PC-3 (cell line): ENCODE measurements around the gene CACNA1C. TPM values are rescaled to one million over a fixed set of nuclear protein-coding genes. Genes with fewer than 3 reads are reported as not detected.

Experiments
- ATAC-seq: fragments of 200-7000 bp; cut with Tn5 transposase; 2 replicates; pipeline ENCODE4 v1.9.1; 2020; ENCODE audit warnings: mild to moderate bottlenecking, moderate library complexity
- BruUV-seq: library from RNA; stranded (reverse); fragments of 400-500 nt; replicated peaks from 2 replicates; lab custom pipeline; 2021; lab: Mats Ljungman, UMichigan
- CTCF ChIA-PET: fragments of 300-600 bp; sonication (Branson Sonifier 250); formaldehyde crosslinking; loops from one replicate; lab custom pipeline; 2022; ENCODE audit warnings: antibody characterized with exemption; lab: Charles Lee
- POLR2A ChIA-PET: fragments of 300-600 bp; sonication (Branson Sonifier 250); formaldehyde crosslinking; loops from one replicate; lab custom pipeline; 2022; ENCODE audit warnings: antibody characterized with exemption; ENCODE audit not compliant: unreplicated experiment; lab: Charles Lee
- DNase-seq: peaks from one replicate; pipeline ENCODE4 v3.0.0-alpha.2; 2015
- H2AFZ ChIP-seq: fragments of 300-600 bp; sonication (generic); 2 replicates; pipeline ENCODE4 v1.6.0; 2016; ENCODE audit warnings: antibody characterized with exemption, low read length
- H3F3A ChIP-seq: fragments of 300-600 bp; sonication (generic); one replicate; pipeline ENCODE4 v1.6.0; 2017; ENCODE audit warnings: antibody characterized with exemption, low read length, control low read depth, mild to moderate bottlenecking; ENCODE audit not compliant: unreplicated experiment
- H3K27ac ChIP-seq: fragments of 300-600 bp; sonication (generic); 2 replicates; pipeline ENCODE4 v1.5.1; 2016; ENCODE audit warnings: mild to moderate bottlenecking, low read length
- H3K27me3 ChIP-seq: fragments of 300-600 bp; sonication (generic); 2 replicates; pipeline ENCODE4 v1.6.1; 2016; ENCODE audit warnings: low read length, mixed read lengths
- H3K36me3 ChIP-seq: fragments of 300-600 bp; sonication (generic); 2 replicates; pipeline ENCODE4 v1.6.1; 2016; ENCODE audit warnings: low read depth, mixed run types, low read length, mixed read lengths
- H3K4me1 ChIP-seq: fragments of 300-600 bp; sonication (generic); 2 replicates; pipeline ENCODE4 v1.5.1; 2016; ENCODE audit warnings: low read length; ENCODE audit not compliant: insufficient read depth
- H3K4me2 ChIP-seq: fragments of 300-600 bp; sonication (generic); 2 replicates; pipeline ENCODE4 v1.6.0; 2016; ENCODE audit warnings: low read length
- H3K4me3 ChIP-seq: fragments of 300-600 bp; sonication (generic); 2 replicates; pipeline ENCODE4 v1.5.1; 2016; ENCODE audit warnings: mild to moderate bottlenecking, low read length, mixed read lengths
- H3K79me2 ChIP-seq: fragments of 300-600 bp; sonication (generic); 2 replicates; pipeline ENCODE4 v1.6.1; 2017; ENCODE audit warnings: low read length, mixed read lengths
- H3K9ac ChIP-seq: fragments of 300-600 bp; sonication (generic); 2 replicates; pipeline ENCODE4 v1.6.0; 2016; ENCODE audit warnings: mild to moderate bottlenecking, low read length
- H3K9me2 ChIP-seq: fragments of 300-600 bp; sonication (generic); replicated peaks from 2 replicates; pipeline ENCODE4 v1.6.1; 2016; ENCODE audit warnings: mixed run types, low read length, mixed read lengths
- H3K9me3 ChIP-seq: fragments of 300-600 bp; sonication (generic); 2 replicates; pipeline ENCODE4 v1.6.1; 2016; ENCODE audit warnings: low read length, mixed read lengths
- H4K20me1 ChIP-seq: fragments of 300-600 bp; sonication (generic); 2 replicates; pipeline ENCODE4 v1.6.1; 2016; ENCODE audit warnings: low read length, mixed read lengths
- CTCF ChIP-seq: fragments of 300-600 bp; sonication (generic); conservative IDR thresholded peaks from 2 replicates; pipeline ENCODE4 v1.5.1; 2017; ENCODE audit warnings: antibody characterized with exemption, low read depth, mild to moderate bottlenecking, low read length
- EZH2 ChIP-seq: fragments of 300-600 bp; sonication (generic); IDR thresholded peaks from one replicate; pipeline ENCODE4 v1.6.1; 2017; ENCODE audit warnings: antibody characterized with exemption, mild to moderate bottlenecking, low read length; ENCODE audit not compliant: unreplicated experiment
- EZH2phosphoT487 ChIP-seq: fragments of 300-600 bp; sonication (generic); IDR thresholded peaks from 2 replicates; pipeline ENCODE4 v1.6.1; 2018; ENCODE audit warnings: mild to moderate bottlenecking, antibody characterized with exemption, low read length, borderline replicate concordance
- intact Hi-C: fragments of 100-400 bp; cut with micrococcal nuclease; formaldehyde crosslinking; loops from 2 replicates; pipeline ENCODE4 v1.9.0; 2023
- total RNA-seq: library from RNA; depleted of rRNA; stranded (reverse); fragments of >200 nt; gene quantifications from 2 replicates; pipeline ENCODE4 v1.2.3, GENCODE V29; 2014

The CACNA1C gene
- total RNA-seq, 1 experiment from 2014 or later: not detected

GRCh38 chr12:2256915-2257314 is 204.1 kb downstream of the CACNA1C start:
- ChIA-PET CTCF (no interaction called here), POLR2A (no interaction called here)
- no peak for TF ChIP-seq EZH2phosphoT487
- TF ChIP-seq CTCF: no peak
- TF ChIP-seq EZH2: no peak
- no peak overlapping the region for H3K4me3 ChIP-seq
- BruUV-seq: no TSS peak
- H3K4me2 ChIP-seq: no peak overlapping the region
- H3K79me2 ChIP-seq: no peaks in the 10 kb centered on the region
- H3K36me3 ChIP-seq: no peaks in the 10 kb centered on the region
- no peaks in the 10 kb centered on the region for H3K9me3 ChIP-seq
- no peak overlapping the region for H3K27ac ChIP-seq
- H3K27me3 ChIP-seq: peaks cover 26% of the 10 kb centered on the region
- intact Hi-C loops: no loop called here
- H2AFZ ChIP-seq: no peak overlapping the region
- no peaks in the 10 kb centered on the region for H4K20me1 ChIP-seq
- no peak overlapping the region for H3K9ac ChIP-seq
- no peaks in the 10 kb centered on the region for H3K4me1 ChIP-seq
- no peak for ATAC-seq
- no peak for DNase-seq
- H3K9me2 ChIP-seq: no peaks in the 10 kb centered on the region
- no peaks in the 10 kb centered on the region for H3F3A ChIP-seq

DNA sequence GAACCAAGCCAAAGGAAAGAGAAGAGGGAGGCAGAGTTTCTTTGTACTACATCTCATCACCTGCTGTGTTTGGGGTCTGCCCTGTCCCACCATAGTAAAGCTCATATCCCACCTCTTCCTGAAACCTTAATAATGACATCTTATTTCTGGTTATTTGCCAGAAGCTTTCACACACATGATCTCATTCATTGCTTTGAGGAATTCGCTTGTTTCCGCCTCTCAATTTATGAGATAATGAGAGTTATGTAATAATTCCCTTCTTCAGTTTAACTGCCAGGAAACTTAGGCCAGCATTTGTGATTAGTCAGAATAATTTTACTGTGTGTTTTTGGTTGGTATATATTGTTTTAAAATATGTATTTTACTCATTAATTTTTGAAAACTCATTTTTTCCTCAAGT is 205.2 kb downstream of the CACNA1C start:
- no peaks in the 10 kb centered on the region for H4K20me1 ChIP-seq
- ATAC-seq: no peak
- no peak overlapping the region for H2AFZ ChIP-seq
- no peak overlapping the region for H3K4me2 ChIP-seq
- no peak overlapping the region for H3K9ac ChIP-seq
- H3K27ac ChIP-seq: no peak overlapping the region
- no peaks in the 10 kb centered on the region for H3K4me1 ChIP-seq
- H3K79me2 ChIP-seq: no peaks in the 10 kb centered on the region
- no TSS peak for BruUV-seq
- CTCF ChIA-PET: no interaction called here
- no peaks in the 10 kb centered on the region for H3K9me3 ChIP-seq
- no peak for DNase-seq
- peaks cover 18% of the 10 kb centered on the region for H3K27me3 ChIP-seq
- intact Hi-C loops: no loop called here
- H3K9me2 ChIP-seq: no peaks in the 10 kb centered on the region
- TF ChIP-seq EZH2phosphoT487 (no peak), EZH2 (no peak), CTCF (no peak)
- no peak overlapping the region for H3K4me3 ChIP-seq
- POLR2A ChIA-PET: no interaction called here
- no peaks in the 10 kb centered on the region for H3K36me3 ChIP-seq
- H3F3A ChIP-seq: no peaks in the 10 kb centered on the region

DNA sequence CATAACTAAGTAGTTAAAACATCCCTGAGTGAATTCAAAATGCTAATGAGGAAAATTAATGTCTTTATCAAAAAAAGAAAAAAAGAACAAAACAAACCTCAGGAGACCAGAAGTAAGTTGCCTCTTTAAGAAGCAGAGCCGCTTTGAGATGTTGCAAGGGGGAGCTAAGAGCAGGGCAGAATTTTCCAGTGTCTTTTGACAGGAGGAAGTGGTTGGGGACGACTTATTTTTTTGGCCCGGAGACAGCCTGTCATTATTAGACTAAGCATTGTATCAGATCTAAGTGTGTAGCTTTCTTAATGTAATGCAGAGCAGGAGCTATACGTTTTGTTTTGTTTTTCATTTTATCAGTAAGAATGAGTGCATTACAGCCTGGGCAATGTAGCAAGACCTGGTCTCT is 206.6 kb downstream of the CACNA1C start:
- Histone ChIP-seq H3K4me2 (no peak overlapping the region), H3K4me1 (no peaks in the 10 kb centered on the region), H3K27ac (no peak overlapping the region), H3K9me3 (no peaks in the 10 kb centered on the region), H2AFZ (no peak overlapping the region), H3K9me2 (no peaks in the 10 kb centered on the region), H3K36me3 (no peaks in the 10 kb centered on the region), H3K27me3 (peaks cover 18% of the 10 kb centered on the region; the same call in 1 of the 2 replicates), H3F3A (no peaks in the 10 kb centered on the region), H4K20me1 (no peaks in the 10 kb centered on the region), H3K9ac (no peak overlapping the region), H3K79me2 (no peaks in the 10 kb centered on the region), H3K4me3 (no peak overlapping the region)
- intact Hi-C loops: no loop called here
- ChIA-PET CTCF (no interaction called here), POLR2A (no interaction called here)
- ATAC-seq: no peak
- no TSS peak for BruUV-seq
- no peak for DNase-seq
- TF ChIP-seq EZH2phosphoT487 (no peak), EZH2 (no peak), CTCF (no peak)
